Renal cortical epithelial cell (primary cell): Measurements from ENCODE around the gene RRBP1. TPM values are rescaled to one million over a fixed set of nuclear protein-coding genes. Genes with fewer than 3 reads are reported as not detected.

ENCODE experiments used
- DNase-seq: peaks from one replicate; pipeline ENCODE4 v3.0.0-alpha.2; 2011; ENCODE audit warnings: low read depth
- total RNA-seq: library from RNA; depleted of rRNA; stranded (reverse); fragments of >200 nt; gene quantifications from 2 replicates; pipeline ENCODE4 v1.2.3, GENCODE V29; 2014

Gene RRBP1
- total RNA-seq, 1 donor from 2014 or later = 338 TPM

DNA sequence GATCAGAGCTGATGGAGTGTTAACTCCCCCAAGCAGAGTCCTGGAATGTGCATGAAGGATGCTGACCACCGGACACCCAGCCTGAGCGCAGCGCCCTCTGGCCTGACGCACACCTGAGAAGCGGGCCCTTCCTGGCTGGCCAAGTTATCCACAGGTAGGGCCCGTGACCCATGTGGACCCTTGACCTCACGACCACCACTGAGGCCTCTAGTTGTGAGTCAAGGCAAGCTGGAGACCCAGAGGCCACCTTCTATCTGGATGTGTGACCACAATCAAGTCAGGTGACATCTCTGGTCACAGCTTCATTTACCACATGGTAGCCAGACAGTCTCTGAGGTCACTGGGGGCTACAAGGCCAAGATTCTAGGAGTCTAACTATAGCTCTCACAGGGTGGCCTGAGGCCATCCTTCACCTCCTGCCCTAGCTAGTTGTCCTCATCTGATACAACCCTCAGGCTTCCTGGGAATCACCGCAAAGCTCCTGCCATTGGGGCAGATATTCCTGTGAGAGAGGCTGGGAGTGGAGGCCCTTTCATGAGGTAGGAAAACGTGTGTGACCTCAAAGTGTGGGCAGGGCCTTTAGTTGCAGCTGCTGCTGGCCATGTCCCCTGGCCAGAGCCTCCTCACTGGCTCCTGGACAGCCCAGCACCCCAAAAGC, 59.1 kb downstream of the RRBP1 start:
- DNase-seq = no peak

DNA sequence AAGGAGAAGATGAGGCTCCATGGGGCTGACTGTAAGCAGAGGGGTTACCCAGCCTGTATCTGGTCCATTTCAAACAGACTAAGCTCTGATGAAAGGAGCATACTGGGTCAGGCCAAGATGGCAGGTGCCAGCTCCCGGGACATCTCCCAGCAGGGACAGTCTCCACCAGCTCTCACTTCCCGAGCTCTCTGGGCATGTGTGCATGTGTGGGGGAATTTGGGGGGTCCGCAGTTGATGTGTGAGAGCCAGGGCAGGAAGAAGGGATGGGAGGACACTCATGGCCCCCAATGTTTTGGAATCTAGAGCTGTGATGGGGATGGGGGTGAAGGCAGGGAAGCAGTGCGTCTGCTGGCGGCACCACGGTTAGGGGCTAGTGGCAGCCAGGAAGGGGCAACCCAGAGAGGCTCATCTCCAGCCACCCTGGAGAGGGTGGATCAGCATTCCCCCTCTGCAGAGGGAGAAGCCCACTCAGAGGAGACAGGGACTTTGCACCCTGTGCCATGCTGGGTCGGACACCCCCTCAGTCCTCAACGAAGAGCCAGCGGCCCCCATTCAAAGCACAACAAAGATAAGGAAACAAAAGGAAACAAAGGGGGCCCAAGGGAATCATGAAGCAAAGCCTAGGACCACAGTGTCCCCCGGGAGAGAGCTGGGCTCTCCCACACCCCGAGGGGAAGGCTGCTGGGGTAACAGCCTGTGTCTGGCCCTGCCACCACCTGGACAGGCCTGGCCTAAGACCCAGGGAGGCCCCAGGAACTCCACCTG, 59.8 kb downstream of the RRBP1 start:
- no peak for DNase-seq

DNA sequence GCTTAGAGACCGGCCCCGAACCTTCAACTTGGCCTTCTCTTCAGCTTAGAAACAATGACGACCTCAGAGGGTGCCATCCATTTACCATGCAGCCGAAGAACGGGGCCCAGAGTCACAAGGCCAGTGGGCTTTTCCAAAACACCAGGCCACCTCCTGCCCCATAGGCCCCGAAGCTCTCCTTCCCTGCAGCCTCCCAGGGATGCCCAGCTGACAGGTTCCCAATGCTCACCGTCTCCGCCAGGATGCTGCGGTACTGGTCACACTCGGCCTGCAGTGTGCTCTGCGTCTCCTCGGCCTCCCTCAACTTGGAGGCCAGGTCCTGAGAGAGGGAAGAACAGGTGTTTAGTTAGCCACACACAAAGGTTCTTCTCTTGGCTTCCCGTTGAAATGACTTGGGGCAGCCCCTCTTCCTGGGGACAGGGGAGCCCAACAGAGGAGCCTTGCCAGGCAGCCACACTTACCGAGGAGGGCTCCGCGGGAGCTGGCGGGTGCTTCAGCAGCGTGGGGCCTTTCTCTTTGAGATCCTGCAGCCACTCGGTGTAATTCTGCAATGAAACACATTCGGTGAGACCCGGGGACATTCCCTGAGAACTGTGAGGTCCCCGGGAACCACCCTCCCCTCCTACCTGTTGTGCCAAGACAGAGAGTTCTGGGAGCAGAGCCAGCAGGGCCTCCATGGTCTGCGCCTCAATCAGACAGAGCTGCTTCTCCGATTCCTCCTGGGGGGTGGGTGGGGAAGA, 60.6 kb downstream of the RRBP1 start:
- no peak for DNase-seq

DNA sequence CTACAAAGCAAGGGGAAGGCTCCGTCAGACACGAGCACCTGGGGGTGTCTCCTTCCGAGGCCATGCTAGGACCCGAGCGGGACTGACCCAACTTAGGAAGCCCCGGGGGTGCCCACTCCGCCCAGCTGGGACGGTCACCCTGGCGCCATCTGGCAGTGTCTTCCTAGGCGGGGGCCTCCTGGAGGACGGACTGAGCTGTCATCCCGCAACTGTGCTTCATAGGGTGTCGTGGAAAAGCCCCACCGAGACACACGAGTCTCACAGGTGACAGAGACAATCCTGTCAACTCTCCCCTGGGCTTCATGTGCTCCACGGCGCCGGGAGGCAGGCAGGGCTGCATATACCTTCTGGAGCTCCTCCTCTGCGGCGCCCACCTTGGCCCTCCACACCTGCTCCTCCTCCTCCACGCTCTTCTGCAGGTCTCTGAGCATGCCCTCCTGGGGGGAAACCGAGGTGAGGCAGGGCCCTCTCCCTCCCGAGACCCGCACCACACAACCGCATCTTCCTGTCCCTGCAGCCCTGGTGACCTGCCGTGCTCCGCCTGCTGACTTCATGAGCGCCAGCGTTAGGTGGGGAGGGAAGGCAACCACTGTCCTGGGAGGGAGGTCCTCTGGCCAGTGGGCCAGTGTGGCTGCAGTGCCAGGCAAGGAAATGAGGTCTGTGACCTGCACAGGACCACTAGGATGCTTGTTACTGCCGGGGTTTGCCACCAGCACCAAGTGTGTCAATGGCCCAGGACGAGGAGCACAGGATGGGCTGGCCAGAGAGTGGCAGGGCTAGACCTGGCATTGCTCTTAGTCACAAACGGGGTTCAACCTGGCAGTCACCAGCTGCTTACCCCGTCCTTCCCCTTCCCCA, 61.4 kb downstream of the RRBP1 start:
- no peak for DNase-seq

DNA sequence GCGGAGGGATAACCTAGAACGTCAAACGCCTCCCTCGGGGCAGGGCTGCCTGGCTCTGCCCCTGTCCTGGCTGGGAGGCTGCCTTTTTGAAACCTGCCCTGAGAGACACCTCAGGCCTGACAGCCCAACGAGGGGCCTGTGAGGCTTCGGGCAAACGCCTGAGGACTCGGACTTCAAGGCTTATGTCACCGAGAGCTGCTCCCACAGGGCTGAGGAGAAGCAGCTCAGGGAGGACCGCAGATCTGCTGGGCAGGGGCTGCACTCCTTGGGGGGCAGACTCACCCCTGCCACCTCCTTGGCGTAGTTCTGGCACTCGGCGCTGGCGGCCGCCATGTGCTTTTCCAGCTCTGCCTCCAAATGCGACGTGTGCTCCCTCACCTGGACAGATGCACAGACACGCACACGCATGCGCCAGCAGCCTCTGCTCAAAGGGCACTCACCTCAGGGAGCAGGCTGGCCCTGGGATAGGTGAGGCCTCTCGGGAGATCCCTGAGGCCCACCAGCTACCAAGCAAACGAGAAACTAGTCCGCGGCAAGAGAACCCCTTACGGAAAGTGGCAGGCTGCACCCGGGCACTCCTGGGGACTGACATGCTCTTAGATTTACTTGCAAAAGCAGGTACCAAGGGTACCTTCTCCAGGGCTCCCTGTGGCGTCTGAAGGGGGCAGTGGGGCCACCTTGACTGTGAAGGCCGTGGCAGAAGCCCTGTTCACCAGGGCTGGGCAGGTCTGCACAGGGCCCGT, 62.5 kb downstream of the RRBP1 start:
- no peak for DNase-seq

DNA sequence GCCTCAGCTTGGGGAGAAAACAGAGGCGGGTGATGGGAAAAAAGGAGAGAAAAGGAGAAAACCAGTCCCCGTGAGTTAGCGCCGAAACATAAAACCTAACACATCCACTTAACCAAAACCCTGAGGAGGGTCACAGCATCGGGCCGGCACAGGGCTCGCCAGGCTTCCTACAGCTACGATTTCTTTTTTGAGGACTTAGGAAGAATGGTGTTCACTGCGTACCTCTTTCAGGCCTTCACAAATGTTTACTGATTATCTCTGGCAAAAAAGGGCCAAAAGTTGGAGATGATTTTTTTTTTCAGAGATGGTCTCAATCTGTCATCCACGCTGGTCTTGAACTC, 63.4 kb downstream of the RRBP1 start:
- no peak for DNase-seq

DNA sequence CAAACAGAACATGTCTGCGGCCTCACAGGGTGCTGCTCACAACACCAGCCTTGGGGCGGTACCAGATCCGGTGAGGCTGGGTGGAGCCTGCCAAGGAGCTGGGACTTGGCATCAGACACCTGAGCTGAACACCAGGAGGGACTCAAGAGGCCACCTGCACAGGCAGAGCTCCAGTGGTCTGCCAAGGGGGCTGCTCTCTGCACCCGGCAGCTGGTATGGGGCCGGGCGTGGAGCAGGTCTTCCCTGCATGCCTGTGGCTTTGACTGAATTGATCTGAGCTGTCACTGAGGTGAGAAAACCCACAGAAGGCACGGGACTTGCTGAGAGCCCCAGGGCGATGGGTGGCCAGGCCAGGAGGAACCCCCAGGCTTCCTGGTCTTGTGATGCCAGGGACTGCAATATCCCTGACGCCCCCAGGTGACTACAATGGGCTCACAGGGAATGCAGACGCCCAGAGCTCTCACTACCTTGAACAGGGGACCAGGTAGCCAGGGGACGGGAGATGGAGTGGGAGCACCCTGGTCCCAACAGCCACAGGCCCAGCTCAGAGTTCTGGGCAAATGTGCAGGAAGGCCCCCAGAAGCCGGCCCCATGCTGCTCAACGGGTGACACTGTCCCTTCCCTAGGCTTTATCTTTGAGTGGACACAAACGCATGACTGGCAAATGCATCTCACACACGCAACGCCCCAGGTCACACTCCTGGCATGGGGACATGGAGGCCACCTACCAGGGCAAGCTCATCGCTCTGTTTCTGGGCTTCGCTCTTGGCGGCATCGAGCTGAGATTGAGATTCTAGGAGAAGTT, 64.0 kb downstream of the RRBP1 start:
- no peak for DNase-seq

DNA sequence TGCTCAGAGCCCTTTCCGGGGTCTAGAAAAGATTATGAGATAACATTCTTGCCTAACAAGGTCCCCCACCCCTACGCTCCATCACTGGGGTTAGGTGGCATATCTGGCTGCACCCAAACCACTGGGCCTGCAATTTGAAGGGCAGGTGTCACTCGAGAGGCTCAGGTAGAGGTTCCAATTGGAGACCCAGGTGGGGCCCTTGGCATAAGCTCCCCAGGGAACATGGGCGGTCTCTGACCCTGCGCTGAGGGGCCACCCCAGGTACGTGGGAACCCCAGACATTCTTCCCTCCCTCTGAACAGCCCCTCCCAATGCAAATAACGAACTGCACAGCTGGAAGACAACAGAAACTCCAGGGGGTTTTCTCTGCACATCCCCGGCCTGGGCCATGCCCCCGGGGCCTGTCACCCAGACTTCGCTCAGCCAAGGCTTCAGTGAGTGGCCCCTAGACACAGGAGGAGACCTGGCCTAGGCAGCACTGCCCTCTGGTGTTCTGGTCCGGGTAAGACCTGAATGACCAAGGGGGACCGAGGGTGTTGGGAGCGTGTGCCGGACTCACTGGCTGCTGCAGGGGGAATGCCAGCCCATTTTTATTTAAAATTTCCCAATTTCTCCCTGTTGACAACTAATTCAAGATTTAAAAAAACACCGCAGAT, 64.7 kb downstream of the RRBP1 start:
- DNase-seq = no peak

DNA sequence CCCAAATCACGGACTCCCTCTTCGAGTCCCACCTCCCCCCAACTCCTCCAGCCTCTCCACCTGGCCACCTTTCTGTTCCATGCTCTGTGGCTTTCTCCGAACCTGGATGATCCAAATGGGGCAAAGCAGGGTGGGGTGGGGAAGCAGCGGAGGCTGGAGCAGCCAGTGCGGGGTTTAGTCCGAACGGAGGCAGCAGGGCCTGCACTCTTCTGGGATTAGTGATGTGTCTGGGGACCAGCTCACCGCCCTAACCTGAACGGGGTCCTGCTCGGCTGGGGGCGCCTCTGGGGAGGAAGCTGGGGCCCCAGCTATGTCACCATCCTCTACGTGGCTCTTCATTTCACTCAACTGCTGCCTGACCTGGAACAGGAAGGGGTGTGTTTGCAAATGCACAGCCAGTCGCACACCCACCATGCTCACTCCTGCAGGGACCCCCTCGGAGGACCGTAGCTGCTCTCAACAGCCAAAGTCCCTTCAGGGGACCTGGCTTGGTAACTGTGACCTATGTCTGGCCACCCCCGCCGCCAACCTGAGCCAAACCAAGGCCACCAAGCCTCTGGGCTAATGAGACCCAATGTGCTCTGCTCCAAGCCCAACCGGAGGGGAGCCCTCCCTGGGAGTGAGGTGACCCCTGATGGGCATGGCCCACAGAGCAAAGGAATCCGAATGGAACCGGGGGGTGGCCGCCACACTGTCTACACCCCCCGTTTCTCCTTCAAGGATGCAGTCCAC, 65.4 kb downstream of the RRBP1 start:
- no peak for DNase-seq

DNA sequence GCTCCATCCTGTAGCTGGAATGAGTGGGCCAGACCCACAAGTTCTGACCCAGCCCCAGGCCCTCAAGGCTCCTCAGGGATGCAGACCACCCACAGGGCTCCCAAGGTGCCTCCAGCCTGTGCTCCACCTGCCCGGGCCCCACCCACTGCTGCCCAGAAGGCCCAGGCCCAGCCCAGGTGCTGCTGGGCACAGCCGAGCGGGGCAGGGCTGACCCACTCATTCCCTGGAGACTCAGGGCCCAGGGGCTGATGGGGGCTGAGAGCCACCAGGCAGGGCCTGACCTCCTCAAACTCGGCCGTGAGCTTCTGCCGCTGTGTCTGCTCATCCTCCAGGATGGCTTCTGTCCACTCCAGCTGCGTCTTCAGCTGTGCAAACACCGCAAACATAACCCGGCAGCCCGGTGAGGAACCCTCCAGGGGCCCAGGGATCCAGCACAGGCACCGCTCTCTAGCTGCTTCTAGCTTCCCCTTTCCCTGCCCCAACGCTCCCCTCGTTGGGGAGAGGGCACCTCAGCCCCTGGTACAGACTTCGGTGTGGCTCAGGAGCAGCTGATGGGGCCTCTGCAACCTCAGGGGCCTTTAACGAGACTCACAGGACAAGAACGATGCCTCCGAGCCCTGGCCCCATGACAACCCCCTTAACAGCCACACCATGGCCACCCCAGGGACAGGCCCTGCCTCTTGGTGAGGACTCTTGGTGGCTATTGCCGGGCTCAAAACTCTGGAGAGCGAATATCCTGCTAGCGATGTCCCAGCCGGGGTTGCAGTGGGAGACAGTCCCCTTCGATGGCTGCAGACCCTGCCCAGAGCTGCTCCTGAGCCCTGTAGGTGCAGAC, 66.2 kb downstream of the RRBP1 start:
- DNase-seq = no peak

DNA sequence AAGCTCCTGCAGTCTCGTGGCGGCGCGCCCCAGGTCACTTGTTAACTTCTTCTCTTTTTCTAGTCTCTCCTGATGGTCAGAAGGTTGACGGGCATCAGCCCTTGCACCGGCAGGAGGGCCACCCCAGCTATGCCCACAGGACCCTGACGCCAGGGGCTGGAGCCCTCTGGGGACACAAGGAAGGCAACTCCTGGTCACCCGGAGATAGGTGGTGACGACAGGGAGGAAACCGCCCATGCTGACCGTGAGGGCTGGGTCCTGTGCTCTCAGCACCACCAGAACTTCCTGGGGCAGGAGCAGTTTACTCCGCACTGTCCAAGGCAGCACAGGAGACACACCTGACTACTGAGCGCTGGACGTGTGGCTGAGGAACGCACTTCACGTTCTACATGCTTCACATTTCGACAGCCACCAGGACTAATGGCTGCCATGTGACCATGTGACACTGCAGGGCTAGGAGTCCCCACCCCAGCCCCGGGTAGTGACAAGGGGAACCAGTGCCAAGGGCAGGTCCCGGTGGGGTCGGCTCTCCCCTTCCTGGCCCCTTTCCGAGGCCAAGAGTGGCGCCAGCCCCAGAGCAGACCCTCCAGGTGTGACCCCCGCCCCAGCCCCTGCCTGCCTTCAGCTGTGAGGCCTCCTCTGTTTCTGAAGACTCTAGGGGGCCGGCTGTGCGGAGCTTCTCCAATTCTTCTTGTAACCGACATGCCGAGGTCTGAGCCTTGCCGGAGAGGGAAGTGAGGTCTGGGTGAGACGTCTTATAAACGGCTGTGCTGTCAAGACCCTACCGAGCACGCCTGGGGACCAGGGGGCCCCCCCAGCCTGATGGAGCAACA, 67.0 kb downstream of the RRBP1 start:
- no peak for DNase-seq

DNA sequence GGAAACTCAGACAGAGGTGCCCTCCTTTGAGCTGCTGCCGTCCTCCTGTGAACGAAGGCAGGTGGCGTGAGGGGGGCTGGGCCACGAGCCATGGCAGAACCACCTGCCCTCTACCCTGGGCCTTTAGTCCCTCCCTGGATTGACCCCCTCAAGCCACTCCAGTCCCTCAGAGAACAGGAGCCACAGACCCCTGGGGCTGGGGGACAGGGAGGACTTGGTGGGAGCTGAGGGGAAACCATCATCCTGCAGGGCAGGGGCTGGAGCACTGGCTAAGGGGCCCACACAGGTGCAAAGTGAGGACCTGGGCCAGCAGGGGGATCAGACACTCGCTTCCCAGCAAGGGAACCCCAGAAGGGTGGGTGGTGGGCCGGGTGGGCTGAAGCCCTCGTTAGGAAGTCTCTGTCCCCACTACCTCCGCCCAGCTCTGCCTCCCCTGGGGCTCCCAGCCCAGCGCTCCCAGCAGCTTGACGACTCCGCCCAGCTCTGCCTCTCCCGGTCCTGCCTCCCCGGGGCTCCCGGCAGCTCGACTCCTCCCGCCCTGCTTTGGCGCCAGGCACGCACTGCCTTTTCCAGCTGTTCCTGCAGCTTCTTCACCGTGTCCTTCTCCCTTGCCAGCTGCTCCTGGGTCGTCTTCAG, 67.7 kb downstream of the RRBP1 start:
- DNase-seq = no peak

DNA sequence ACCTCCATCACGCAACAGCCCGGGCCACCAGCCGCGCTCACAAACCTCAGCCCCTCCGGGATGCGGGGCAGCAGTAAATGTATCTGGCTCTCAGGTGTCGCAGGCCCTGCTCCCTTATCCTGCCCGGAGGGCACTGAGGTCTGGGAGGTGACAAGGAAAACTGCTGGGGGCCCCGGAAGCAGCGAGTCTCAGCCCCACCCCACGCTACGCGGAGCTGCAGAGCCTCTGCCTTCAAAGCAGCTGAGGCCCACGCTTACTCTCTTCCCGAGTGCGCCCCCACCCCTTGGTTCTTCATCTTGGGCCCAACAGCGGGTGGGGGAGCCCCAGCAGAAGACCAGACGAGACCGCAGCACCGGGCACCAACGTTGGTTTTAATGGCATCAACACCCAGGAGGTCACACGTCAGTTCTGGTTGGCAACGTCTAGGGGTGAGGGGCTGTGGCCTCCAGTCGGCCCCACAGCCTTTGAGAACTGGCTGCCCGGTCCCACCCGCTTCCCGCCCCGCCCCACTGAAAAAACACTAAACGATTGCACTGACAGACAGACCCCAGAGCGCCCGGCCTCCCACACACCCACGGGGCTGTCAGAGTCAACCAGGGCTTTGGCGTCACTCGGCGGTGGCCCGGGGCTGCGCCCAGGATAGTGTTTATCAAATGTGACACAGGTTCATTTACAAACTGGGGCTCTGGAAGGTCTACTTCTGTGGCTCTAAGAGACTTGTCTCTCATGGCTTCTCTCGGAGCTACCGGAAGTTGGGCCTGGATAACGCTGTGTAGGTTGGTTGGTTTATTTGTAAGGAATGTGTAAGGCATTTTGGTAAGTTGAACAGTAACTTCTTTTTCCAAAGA, 68.5 kb downstream of the RRBP1 start:
- no peak for DNase-seq

DNA sequence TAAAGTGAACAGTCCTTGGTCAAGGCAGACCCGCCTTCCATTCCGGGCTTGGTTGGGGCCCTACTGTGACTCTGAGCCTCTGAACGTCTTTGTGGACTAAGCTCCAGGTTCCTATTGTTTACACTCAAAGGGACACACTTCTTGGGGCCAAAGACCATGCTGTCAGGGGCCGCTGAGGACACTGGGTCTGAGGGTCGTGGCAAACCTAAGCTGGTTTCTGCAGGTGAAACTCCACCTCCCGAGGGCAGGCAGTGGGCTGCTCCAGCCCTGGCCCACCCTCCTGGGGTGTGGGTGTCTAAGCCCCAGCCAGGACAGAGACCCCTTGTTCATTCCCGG, 69.1 kb downstream of the RRBP1 start:
- DNase-seq = no peak

DNA sequence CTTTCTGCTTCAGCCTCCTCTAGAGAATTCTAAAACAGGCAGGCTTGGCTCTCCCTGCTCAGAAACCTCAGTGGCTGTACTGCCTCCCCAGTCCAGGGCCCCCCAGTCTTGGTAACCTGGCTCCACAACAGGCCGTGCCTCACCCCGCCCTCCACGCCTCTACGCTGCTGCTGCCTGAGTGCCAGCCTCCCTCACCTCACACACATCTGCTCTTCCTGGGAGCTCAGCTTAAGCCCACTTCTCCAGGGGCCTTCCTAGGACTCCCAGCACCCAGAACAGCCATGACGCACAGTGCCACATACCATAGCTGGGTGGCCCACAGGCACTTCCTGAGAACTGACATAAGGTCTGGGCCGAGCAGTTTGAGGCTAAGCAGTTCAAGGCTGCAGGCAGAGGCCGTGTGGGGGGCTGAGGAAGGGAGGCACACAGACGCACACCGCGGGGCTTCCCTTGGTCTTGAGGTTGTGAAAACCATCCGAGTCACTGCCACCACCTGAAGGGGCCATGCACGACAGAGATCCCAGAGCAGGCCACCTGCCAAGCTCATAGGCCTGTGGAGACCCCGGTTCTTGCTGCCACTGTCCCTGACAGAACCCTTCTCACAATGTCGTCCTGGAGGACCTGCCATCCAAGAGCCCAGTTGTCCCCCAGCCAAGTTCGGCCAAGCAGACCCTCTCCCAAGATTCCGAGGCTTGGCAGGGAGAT, 69.6 kb downstream of the RRBP1 start:
- DNase-seq = no peak
